A673 (cell line): ENCODE results near the gene TTC39A. TPM values are rescaled to one million over a fixed set of nuclear protein-coding genes. Genes with fewer than 3 reads are reported as not detected.

Experiments
- BruUV-seq: library from RNA; stranded (reverse); fragments of 400-500 nt; replicated peaks from 2 replicates; lab custom pipeline; 2021; lab: Mats Ljungman, UMichigan
- CTCF ChIA-PET: fragments of 300-600 bp; sonication (Branson Sonifier 250); formaldehyde crosslinking; loops from one replicate; lab custom pipeline; 2022; ENCODE audit warnings: antibody characterized with exemption; lab: Charles Lee
- POLR2A ChIA-PET: fragments of 300-600 bp; sonication (Branson Sonifier 250); formaldehyde crosslinking; loops from one replicate; lab custom pipeline; 2022; ENCODE audit warnings: antibody characterized with exemption; ENCODE audit not compliant: low non-redundant PET; lab: Charles Lee
- DNase-seq: peaks from one replicate; pipeline ENCODE4 v3.0.0-alpha.2; 2015; ENCODE audit warnings: low spot score
- H3K27ac ChIP-seq: fragments of 200-600 bp; sonication (generic); 2 replicates; pipeline ENCODE4 v1.5.1; 2016; ENCODE audit warnings: mixed run types, low read depth, mild to moderate bottlenecking, mixed read lengths, antibody characterized with exemption, low read length; ENCODE audit not compliant: poor library complexity, severe bottlenecking
- H3K27me3 ChIP-seq: fragments of 200-600 bp; sonication (generic); replicated peaks from 2 replicates; pipeline ENCODE4 v1.6.1; 2017; ENCODE audit warnings: mixed run types, low read depth, mild to moderate bottlenecking, mixed read lengths, antibody characterized with exemption, low read length; ENCODE audit not compliant: insufficient read depth, poor library complexity
- H3K36me3 ChIP-seq: fragments of 200-600 bp; sonication (generic); 2 replicates; pipeline ENCODE4 v1.6.1; 2016; ENCODE audit warnings: mixed run types, mild to moderate bottlenecking, mixed read lengths, antibody characterized with exemption, low read length; ENCODE audit not compliant: insufficient read depth, poor library complexity, severe bottlenecking
- H3K4me1 ChIP-seq: fragments of 200-600 bp; sonication (generic); 2 replicates; pipeline ENCODE4 v1.6.1; 2017; ENCODE audit warnings: mixed run types, mild to moderate bottlenecking, mixed read lengths, antibody characterized with exemption, low read length; ENCODE audit not compliant: insufficient read depth, poor library complexity, severe bottlenecking
- H3K4me3 ChIP-seq: fragments of 200-600 bp; sonication (generic); 2 replicates; pipeline ENCODE4 v1.5.1; 2016; ENCODE audit warnings: low read depth, mixed run types, mild to moderate bottlenecking, mixed read lengths, low read length; ENCODE audit not compliant: poor library complexity, severe bottlenecking
- H3K9me3 ChIP-seq: fragments of 200-600 bp; sonication (generic); 2 replicates; pipeline ENCODE4 v1.6.1; 2016; ENCODE audit warnings: mixed run types, low read depth, mild to moderate bottlenecking, mixed read lengths, antibody characterized with exemption, low read length; ENCODE audit not compliant: poor library complexity, severe bottlenecking
- CTCF ChIP-seq: fragments of 300-800, 200-600 bp; sonication (generic); conservative IDR thresholded peaks from 2 replicates; pipeline ENCODE4 v1.5.1; 2017; ENCODE audit warnings: low read depth, mild to moderate bottlenecking, antibody characterized with exemption, low read length, moderate library complexity, mixed read lengths
- EZH2 ChIP-seq: fragments of 200-600 bp; sonication (generic); IDR thresholded peaks from 2 replicates; pipeline ENCODE4 v1.6.1; 2017; ENCODE audit warnings: borderline replicate concordance, low read depth, mild to moderate bottlenecking, mixed read lengths, antibody characterized with exemption, low read length; ENCODE audit not compliant: poor library complexity, severe bottlenecking
- intact Hi-C: fragments of 100-400 bp; cut with micrococcal nuclease; formaldehyde crosslinking; loops from one replicate; pipeline ENCODE4 v1.10.0; 2022; ENCODE audit not compliant: unreplicated experiment
- total RNA-seq: library from RNA; stranded (reverse); gene quantifications from 2 replicates; pipeline ENCODE4 v1.2.3, GENCODE V29; 2021

TTC39A gene
- total RNA-seq, 1 experiment from 2014 or later, result 3.1 TPM

DNA sequence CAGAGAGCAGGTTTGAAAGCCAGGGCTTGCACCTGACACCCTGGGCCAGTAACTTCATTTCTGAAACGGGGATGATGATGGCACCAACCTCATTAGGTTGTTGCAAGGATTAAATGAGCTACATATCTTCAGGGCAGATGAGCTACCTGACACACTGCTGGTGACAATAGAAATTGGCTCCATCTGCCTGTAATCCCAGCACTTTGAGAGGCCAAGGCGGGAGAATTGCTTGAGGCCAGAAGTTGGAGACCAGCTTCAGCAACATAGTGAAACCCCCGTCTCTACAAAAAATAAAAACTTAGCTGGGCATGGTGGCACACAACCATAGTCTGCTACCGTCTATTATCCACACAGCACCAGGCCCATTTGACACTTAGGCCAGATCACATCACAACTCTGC, 6.3 kb upstream of the TTC39A start:
- CTCF ChIA-PET, result no interaction called here
- H3K36me3 ChIP-seq, result no peaks in the 10 kb centered on the region
- TF ChIP-seq EZH2 (no peak), CTCF (no peak)
- BruUV-seq, result no TSS peak
- DNase-seq, result no peak
- no peak overlapping the region for H3K4me3 ChIP-seq
- POLR2A ChIA-PET, result no interaction called here
- H3K27ac ChIP-seq, result no peak overlapping the region
- no peaks in the 10 kb centered on the region for H3K27me3 ChIP-seq
- H3K9me3 ChIP-seq, result no peaks in the 10 kb centered on the region
- peaks cover 6% of the 10 kb centered on the region for H3K4me1 ChIP-seq
- intact Hi-C loops, result no loop called here

DNA sequence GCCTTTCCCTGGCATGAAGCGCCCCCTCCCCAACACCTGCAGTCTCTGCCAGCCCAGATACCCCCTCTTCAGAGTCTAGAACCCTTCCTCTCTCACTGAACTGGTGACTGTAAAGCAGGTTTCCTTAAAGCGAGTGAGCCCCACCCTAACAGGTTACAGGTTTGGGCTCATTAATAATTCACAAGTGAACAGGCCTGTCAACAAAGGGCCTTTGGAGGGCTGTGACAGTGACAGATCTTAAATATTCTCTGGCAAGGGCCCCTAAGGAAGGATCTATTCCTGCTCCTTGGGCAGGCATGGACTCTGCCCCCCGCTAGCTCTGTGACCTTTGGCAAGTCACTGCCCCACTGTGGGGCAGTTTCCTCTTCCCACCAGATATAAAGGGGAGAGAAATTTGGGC, 5.6 kb upstream of the TTC39A start:
- TF ChIP-seq EZH2, result no peak
- no peak for TF ChIP-seq CTCF
- no peak for DNase-seq
- intact Hi-C loops, result no loop called here
- Histone ChIP-seq H3K27me3 (no peaks in the 10 kb centered on the region), H3K27ac (no peak overlapping the region), H3K36me3 (no peaks in the 10 kb centered on the region), H3K9me3 (no peaks in the 10 kb centered on the region), H3K4me1 (peaks cover 9% of the 10 kb centered on the region), H3K4me3 (no peak overlapping the region)
- ChIA-PET CTCF (no interaction called here), POLR2A (no interaction called here)
- no TSS peak for BruUV-seq

- ChIA-PET POLR2A (no interaction called here), CTCF (interaction anchor here (0.6 to 1.0 kb wide), 2 partner anchors 35 to 187 kb away, joined by 3 to 6 read pairs; partner anchors contain the start of gene EPS15)
- DNase-seq, result peak; percentile 73
- H3K36me3 ChIP-seq, result no peaks in the 10 kb centered on the region
- no peaks in the 10 kb centered on the region for H3K9me3 ChIP-seq
- TF ChIP-seq CTCF (no peak), EZH2 (no peak)
- H3K27ac ChIP-seq, result peak overlapping the region; percentile 56
- H3K27me3 ChIP-seq, result no peaks in the 10 kb centered on the region
- intact Hi-C loops, result no loop called here
- no TSS peak for BruUV-seq
- peak overlapping the region; percentile 47 for H3K4me3 ChIP-seq
- peaks cover 17% of the 10 kb centered on the region for H3K4me1 ChIP-seq
Observed at GRCh38 chr1:51331206-51332100, 1.1 kb upstream of the TTC39A start.
